ENCODE measurements around the gene PPARG. TPM values are rescaled to one million over a fixed set of nuclear protein-coding genes. Genes with fewer than 3 reads are reported as not detected.

PPARG gene
- total RNA-seq, 1 donor from 2014 or later: 37.8 TPM

DNA sequence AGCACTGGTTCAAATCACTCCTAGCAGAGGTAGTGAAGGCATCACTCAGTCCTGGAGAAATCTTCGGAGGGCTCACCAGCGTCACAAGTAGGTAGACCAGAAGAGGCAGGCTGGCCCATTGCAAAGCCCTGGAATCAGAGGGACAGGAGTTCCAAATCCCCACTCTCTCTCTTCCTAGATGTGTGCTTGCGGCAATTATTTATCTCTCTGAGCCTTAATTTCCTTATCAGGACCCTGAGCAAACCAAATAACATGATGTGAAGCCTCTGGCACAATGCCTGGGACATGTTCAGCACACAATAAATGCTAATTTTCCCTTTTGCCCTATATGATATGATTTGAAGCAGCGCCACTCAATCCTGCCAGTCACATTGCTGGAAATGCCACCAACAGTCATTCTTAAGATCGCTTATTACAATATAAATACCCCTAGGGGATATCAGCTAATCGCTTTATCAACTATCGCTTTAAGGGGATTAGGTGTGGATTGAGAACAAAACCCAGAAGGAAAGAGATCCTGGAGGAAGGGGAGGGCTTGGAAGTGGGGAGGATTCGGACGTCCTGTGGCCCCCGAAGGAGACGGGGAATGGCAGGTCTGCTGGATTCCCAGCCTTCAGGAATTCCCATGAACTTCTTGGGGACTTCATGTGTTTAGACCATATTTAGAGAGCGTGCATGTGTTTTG is 135.9 kb downstream of the PPARG start:
- ATAC-seq (no peak), DNase-seq (ENCODE audit: low spot score) (no peak)
- intact Hi-C loops (cut with DNase I): no loop called here

DNA sequence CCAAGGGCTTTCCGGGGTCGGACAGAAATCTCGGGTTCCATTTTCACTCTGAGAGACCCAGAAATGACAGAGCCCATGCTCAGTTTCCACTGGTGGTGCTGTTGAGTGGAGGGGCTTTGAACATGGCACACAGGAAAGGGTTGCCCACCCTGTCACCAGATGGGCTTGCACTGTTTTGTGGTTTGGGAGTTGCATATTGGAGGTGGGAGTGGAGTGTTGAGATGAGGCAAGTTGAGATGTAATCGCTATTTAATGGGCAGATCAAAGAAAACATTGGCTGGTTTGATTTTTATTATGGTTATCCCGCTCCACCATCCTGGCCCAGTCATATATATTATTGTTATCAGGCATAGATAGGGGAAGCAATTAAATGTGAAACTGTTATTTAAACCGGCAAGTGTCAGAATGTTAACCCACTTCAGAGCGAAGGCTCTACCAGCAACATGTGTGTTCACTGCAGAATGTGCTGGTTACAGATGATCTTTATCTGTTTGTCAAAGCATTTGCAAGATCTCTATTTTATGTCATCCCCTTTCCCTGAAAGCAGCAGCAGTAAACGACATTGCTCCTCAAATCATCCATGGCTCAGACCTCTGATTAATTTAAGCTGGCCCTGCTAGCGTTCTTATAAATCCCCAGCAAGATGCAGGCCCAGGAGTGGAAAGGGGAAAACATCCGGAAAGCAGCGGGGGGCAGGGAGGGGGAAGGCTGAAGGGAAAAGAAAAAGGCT is 137.1 kb downstream of the PPARG start:
- DNase-seq (ENCODE audit: low spot score) (no peak), ATAC-seq (no peak)
- intact Hi-C loops (cut with DNase I): no loop called here

DNA sequence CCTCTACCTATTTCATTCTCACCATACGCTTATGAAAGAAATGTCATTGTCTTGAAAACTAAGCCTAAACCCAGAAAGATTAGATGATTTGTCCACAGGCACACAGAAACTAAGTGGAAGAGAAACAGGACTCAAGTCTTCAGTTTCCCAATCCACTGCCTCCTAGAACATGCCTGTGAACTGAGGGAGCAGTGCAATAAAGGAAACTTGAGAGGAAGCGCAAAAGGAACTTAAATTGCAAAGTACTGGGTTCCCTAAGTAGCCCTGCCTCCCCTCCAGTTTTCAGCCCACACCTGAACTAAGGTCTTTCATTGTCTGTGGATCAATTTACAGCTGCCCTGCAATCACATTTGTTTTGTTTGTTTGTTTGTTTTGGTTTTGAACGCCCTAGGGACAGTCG is 138.7 kb downstream of the PPARG start:
- intact Hi-C loops (cut with DNase I): no loop called here
- DNase-seq (ENCODE audit: low spot score): no peak
- ATAC-seq: no peak

DNA sequence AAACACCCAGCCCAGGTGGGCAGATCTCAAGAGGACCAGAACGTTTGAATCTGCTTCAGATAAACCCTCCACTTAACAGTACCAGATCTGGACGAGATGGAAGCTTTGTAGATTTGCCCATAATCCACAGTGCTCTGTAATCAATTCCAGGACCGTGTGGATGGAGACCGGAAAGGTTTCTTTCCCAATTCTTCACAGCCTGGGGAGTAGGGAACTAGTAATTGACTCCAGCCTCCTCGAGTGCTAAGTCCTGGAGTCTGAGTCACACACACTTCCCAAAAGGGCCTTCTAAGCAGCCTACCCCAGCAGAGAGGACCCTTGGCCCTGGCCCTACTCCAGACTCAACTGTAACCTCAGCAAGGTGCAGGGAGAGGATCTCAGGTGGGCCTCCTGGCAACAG is 139.3 kb downstream of the PPARG start:
- no peak for DNase-seq (ENCODE audit: low spot score)
- no peak for ATAC-seq
- intact Hi-C loops (cut with DNase I): no loop called here

DNA sequence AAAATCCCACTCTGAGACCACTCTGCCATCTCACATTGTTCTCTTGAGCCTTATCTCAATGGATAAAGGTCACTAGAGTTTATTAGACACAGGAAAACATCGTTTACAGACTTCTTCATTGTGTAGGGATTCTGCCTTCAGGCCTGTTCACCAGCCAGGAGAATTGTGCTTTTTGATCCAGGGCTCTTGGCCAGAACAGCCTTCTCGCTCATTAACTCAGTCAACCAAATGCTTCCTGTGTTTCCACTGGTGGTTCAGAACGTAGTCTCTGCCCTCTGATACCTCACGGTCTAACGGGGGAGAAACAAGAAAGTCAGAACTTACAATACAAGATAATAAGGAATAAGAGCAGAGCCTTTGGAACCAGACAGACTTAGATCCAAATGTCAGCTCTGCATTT is 141.2 kb downstream of the PPARG start:
- intact Hi-C loops (cut with DNase I): no loop called here
- ATAC-seq (no peak), DNase-seq (ENCODE audit: low spot score) (no peak)

DNA sequence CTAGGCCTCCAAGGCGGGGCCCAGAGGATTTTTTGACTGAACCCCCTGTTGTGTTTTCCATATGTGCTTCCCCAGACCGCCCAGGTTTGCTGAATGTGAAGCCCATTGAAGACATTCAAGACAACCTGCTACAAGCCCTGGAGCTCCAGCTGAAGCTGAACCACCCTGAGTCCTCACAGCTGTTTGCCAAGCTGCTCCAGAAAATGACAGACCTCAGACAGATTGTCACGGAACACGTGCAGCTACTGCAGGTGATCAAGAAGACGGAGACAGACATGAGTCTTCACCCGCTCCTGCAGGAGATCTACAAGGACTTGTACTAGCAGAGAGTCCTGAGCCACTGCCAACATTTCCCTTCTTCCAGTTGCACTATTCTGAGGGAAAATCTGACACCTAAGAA is 145.0 kb downstream of the PPARG start:
- DNase-seq (ENCODE audit: low spot score) (no peak), ATAC-seq (no peak)
- intact Hi-C loops (cut with DNase I): no loop called here

DNA sequence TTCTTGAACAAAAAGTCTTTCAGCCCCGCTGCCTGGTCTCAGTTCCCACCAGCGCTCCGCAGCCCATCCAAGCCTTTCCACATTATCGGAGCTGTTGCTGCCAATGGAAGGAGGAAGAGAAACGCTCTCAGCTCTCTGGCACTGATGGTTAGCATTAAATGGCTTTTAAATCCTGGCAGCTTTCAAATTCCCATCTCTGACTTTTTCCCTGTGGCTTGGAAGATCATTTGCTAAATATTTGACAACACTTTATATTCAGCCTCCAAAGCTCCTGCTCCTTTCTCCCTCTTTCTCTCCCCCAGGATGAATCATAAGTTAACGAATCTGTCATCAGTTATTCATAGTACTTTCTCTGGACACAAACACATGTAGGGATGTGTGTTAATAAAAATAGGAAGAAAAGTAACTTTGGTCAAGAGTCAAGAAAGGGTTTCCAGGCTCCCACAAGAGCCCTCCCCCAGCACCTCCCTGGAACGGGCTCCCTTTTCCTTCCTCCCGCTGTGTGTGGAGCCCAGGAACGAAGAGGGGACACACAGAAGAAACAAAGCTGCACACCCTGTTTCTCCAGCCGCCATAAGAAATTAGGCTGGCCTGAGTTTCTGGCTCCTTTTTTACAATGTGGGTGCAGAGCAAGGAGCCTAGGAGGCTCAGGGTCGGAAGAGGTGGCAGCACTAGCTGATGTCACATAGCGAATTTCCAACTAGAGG is 147.8 kb downstream of the PPARG start:
- DNase-seq (ENCODE audit: low spot score) (no peak), ATAC-seq (peak; percentile 70)
- intact Hi-C loops (cut with DNase I): no loop called here

DNA sequence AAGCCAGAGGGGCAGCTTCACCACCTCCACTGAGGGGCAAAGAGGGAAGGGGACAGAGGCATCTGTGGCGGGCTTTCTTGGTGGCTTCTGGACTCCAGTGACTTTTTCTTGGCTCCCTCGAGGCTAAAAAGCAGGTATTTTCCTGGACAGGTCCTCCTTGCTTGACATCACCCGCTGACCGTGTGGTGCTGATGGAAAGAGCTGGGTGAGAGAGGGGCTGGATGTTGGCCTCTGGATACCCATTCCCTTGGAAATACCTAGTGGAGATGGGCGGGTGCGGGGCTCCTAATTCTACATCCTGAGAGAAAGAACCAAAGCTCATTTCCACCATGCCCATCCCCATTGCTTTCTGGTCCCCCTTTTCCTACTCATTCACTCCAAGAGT is 148.3 kb downstream of the PPARG start:
- no peak for DNase-seq (ENCODE audit: low spot score)
- intact Hi-C loops (cut with DNase I): no loop called here
- no peak for ATAC-seq

DNA sequence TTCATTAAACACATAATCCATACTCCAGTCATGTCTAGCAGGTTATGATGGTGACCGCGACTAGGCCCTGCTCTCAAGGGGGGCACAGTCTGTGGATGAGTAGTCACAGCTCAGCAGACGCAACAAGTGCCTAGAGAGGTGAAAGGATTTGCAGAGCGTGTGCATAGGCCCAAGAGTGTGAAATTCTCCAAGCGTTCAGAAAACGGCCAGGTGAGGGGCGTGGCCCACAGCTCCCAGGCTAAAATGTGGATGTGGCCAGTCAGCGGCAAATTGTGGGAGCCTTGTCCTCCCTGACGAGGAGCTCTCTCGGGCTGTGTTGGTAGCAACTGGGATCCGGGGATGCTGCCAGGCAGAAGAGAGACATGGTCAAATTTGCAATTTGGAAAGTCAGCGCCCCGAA is 149.0 kb downstream of the PPARG start:
- intact Hi-C loops (cut with DNase I): no loop called here
- ATAC-seq (no peak), DNase-seq (ENCODE audit: low spot score) (no peak)

DNA sequence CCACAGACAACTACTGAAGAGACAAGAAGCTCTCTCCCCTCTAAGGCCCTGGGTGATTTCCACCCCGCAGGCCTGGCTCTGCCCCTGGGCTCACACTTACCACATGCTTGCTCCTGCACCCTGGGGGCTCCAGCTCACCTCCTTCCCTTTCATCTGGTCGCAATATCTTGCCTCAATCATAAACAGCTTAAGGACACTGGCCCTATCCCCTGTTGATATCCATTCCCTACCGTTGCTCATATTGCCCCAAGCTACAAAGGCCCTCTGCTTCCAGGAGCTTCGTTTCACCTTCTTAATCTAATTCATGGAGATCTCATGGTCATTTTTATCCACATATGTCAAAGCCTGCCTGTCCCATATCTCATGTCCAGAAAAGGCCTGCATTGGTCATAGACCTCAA is 149.4 kb downstream of the PPARG start:
- DNase-seq (ENCODE audit: low spot score) (no peak), ATAC-seq (no peak)
- intact Hi-C loops (cut with DNase I): no loop called here

DNA sequence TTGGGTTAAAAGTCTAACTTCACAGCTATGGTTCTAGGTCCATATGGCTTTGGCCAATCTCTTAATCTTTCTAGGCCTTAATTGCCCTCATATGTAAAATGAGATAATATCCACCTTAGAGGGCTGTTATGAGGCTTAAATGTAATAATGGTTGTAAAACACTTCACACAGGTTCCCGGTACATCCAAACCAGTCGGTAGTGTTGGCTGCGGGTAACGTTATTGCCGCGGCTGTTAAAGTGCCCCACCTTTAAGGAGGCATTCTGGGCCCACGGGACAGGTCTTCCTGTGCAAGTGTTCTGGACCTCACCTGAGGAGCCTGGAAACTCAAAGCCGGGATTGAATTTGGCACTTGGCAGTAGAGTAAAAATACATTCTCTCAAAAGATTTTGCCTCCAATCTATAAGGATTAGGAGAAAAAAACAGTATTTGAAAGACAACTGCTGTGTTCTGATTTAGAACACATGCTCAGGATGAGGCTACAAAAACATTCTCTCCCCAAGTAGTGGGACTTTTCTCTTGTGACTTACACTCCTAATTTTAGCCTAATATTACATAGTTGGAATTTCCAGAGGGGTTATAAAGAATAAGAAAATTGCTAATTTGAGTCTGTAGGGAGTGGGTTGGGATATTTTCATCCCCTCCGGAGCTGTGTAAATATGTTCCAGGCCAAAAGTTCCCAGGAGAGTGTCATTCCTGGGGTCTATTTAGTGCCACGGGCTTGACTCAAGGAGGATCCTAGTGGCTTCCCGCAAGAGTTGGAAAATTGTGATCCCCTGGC is 150.5 kb downstream of the PPARG start:
- intact Hi-C loops (cut with DNase I): no loop called here
- ATAC-seq: no peak
- no peak for DNase-seq (ENCODE audit: low spot score)

DNA sequence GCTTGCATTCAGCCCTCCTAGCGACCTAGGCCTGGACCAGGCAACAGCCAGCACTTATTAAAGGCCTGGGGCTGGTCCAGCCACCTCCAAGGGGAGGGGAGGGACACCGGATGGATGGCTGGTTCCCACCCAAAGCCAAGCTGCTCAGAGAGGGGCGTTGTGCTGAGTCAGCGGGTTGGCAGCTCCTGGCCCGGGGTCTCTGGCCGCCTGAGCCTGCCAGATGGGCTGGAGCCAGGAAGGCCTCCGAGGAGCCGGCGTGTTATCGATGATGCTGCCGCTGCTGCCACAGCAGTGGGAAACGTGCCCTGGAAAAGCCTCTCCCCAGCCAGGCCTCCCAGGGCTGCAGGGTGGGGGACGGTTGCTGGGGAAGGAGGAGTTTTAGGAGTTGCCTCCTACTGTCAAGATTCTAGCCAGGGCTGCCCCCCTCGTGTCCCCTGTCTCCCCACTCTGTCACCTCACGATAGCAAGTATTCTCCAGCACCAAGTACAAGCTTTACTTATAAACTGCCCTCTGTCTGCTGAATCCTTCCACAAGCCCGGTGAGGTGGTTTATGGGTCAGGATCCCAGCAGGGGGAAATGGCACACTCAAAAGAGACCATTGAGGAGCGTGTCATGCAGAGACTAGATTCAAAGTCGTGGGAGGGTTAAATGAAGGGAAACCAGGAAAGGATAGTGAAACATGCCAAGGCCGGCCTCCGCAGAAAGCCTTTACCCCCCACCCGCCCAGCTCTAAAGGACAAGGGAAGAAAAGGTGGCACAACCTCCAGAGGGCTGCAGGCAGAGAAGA is 152.3 kb downstream of the PPARG start:
- ATAC-seq: peak; percentile 77
- peak; percentile 70 for DNase-seq (ENCODE audit: low spot score)
- intact Hi-C loops (cut with DNase I): no loop called here

DNA sequence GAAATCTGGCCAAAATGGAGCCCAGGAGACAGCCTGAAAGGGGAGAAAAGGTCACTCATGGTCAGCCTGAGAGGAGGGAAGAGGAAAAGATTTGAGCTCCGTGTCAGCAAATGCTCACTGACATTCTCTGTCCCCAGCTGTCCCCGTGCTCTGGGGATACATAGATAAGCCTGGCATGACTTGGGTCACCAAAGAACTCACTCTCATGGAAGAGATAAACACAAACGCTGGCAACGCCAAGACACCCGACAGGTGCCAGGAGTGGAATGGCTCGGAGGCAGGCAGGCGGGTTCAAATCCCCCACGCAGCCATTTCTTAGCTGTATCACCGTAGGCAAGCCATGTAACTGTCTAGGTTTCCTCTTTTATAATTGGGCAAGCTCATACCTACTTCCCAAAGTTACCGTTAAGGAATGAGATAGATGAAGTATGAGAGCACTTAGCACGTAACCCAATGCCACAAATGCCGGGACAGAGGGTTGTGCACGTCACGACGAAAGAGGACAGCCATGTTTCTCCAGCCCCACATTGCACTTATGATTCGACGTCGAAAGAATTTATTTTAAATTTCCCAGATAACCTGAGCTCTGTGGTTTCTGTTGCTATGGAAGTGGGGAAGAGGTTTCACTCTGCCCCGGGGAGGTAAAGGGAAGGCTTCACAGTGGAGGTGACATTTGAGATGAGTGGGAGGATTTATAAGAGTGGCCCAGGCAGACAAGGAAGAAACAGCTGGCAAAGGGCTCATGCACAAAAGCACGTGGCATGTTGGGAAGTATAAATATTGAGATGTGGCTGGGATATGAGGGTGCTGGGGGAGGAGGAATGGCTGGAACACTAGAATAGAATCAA is 154.0 kb downstream of the PPARG start:
- intact Hi-C loops (cut with DNase I): no loop called here
- ATAC-seq: no peak
- DNase-seq (ENCODE audit: low spot score): no peak

DNA sequence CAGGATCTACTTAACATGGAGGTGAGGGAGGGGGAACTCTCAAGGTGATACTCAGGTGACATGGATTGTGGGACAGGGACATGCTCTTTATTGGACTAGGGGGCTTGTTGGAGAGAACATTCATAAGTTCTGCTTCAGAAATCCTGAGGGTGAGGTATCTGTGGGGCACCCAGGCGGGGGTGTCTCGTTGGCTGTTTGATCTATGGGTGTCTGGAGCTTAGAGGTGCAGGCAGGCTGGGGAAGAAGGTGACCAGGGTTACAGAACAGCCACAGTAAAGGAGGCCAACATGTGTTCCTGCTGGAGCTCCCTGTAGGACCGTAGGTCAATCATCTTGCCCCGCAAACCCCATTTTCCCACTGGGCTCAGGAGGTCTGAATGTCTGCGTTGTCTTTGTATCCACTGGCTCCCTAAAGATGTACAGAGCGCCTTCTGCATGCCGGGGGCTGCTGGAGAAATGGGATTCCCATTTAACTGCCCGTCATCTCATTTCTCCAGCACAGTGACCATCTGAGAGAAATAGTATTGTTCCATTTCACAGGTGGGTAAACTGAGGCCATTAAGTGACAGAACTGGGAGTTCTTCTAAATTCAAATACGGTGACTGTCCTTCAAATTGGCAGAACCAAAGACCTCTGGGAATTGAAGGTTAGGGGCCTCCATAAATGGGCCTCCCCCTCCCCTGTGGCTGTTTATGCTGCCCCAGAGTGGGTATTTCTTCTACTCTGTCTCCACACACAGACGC is 155.1 kb downstream of the PPARG start:
- intact Hi-C loops (cut with DNase I): no loop called here
- DNase-seq (ENCODE audit: low spot score) (no peak), ATAC-seq (no peak)

DNA sequence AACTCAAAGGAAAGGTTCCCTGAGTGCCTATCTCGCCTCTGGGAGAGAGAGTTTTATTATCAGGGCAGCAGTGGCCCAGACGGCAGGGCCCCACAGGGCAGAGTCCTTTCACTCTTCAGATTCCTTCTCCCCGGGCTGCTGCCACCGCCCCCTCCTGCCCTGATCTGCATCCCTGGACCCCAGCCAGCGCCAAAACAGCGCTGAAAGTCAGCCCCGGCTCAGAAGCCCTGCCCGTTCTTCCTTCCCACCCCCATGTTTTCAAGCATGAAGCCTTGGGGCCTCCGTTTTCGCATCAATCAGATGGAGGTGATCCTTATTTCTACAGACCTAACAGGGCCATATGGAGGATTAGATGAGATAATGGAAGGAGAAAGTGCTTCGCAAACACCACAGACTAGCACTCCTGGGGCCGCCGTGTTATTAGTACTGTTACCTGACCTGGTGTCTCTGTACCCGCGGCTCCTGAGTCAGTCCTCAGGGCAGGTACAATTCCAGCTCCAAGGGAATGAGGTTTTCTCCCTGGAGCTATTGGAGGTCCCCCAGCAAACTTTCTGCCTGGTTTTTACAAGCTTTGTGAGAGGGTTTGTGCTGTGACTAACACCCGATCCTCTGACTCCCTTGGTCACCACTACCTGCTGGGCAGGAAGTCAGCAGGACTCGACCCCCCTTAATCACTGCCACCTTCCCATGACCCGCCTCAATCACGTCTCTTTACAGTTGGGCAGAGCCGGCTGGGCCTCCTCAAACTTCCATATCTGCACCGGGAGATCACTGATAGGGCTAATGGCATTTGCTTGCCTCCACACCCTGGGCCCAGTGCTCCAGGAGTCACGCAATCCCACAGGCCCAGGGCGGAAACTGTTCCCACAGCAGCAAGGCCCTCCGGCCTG is 156.0 kb downstream of the PPARG start:
- intact Hi-C loops (cut with DNase I): no loop called here
- no peak for ATAC-seq

DNA sequence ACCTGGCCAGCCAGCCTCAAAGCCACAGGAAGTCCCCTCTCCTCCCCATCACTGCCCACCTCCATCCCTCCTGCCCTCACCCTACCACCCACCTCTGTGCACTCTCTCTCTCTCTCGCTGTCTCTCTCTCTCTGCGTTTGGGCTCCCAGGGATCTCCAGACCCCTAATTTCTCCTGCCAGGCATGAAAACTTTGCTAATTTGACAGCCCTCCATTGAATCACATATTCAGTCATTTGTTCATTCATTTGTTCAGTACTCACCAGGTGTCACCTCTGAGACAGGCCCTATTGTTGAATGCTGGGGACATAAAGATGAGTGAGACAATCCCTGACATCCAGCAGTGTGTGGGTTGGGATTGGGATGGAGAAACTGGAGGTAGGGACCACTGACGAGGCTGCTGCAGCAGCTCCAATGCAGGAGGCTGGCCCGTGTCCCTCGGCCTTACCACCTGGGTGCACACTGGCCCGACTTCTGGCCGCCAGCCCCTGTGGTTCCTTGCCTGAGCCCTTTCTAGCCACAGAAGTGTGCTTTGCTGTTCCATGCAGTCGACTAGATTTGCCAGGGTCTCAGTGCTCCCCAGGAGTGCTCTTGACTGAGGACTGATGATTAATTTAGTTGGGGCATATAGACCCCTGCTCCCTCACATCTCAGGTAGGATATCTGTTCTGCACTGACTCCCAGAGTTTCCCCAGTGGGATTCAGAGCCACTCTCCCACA is 156.8 kb downstream of the PPARG start:
- ATAC-seq (no peak), DNase-seq (ENCODE audit: low spot score) (peak; percentile 32)
- intact Hi-C loops (cut with DNase I): no loop called here

More for the DNA sequence above, 156.0 kb downstream of the PPARG start:
- no peak for DNase-seq (ENCODE audit: low spot score)

Measured in sciatic nerve (tissue), 2 donors.